Stimulated activated CD8-positive, alpha-beta memory T cell treated with anti-CD3 and anti-CD28 coated beads, Interleukin-7, amount 100 ng/mL, for 1 hour (primary cell): ENCODE data around the gene BICDL2.

Experiments used
- DNase-seq, 2 donors: peaks; one replicate each; pipeline ENCODE4 v3.0.0-alpha.2; 2020; ENCODE audit warnings: low read depth in 2 of 2

BICDL2 gene

DNA sequence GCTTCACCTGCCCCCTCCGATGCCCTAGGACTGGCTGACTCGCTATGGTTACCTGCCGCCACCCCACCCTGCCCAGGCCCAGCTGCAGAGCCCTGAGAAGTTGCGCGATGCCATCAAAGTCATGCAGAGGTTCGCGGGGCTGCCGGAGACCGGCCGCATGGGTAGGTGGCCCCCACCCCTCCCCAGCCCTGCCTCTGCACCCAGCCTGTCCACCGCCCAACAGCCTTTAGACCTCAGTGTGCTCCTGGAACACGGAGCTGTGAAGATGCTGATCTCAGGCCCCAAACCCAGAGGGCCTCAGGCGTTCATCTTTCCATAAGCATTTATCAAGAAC is 10.6 kb upstream of the BICDL2 start:
- no peak for DNase-seq

DNA sequence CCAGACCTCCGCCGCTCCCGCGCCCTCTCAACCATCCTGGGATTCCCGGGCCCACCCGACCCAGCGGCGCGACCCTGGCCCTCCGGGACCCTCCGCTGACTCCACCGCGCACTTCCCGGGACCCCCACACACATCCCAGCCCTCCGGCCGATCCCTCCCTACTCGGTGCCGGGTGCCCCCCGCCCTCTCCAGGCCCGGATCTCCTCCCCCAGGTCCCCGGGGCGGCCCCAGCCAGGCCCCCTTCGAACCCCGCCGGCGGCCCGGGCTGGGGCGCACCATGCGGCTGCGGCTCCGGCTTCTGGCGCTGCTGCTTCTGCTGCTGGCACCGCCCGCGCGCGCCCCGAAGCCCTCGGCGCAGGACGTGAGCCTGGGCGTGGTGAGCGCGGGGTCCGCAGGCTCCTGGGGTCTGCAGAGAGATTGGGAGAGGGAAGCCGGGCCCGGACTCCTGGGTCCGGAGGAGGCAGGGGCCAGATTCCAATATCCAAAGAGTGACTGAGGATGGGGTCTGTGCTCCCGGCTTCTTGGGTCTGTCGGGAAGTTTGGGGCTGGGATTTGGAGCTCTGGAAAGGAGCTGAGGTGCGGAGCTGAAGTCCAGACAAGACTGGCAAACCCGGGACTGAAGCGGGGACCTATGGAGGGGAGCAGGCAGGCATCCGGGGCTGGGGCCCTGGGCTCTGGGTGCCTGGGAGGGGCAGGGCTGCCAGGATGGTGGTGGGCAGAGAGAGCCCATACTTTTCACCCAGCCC is 10.1 kb upstream of the BICDL2 start:
- no peak for DNase-seq

DNA sequence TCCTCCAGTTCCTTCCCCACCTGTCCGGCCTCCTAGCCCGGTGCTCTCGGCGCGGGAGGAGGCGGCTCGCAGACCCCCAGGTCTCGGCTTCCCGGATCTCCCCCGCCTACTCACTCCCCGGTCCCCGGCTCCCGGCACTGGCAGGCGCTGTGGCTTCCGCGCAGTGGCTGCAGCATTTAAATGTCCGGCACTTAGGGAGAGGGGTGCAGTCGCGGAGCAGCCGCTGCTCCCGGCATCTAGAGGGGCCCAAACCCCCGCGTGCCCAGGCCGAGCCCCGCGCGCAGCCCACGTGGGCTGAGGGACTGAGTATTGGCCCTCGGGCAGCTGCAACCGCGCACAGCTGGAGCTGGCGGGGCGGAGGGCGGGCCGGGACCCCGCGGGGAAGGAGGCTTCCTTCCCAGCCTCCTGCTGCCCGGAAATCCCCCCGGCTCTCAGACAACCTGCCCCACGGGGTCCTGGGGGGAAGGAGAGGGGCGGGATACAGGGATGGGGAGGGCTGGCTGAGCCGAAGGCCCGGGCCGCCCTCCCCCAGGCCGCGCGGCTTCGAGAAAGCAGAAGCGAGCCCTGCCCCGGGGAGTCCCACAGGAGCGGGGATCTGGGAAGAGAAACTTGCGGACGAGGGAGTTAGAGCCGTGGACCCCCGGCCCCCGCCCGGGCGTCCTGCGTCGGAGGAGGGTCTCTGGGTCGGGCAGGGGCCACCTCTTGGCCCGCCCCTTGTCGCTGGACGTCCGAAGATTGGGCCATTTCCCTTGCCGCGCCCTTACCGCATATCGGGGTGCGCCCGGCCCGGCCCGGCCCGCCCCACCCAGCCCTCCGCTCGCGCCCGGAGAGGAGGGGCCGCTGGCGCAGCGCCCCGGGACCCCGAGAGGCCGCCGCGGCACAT is 9.3 kb upstream of the BICDL2 start, which contains the start of gene MMP25:
TSS of gene MMP25 (plus strand) at position 804 of the 883 bp plus-strand sequence. CDS start 357 bp downstream, outside the sequence.
- no peak for DNase-seq

DNA sequence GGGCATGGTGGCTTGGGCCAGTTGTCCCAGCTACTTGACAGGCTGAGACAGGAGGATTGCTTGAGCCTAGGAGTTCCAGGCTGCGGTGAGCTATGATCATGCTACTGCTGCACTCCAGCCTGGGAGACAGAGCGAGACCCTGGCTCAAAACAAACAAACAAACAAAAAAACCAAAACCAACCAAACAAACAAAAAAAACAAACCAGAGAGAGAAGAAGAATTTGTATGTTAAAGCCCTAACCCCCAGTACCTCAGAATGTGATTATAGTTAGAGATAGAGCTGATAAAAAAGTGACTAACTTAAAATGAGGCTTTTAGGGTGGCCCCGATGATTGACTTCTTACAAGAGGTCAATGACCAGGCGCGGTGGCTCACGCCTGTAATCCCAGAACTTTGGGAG is 8.0 kb upstream of the BICDL2 start:
- no peak for DNase-seq

DNA sequence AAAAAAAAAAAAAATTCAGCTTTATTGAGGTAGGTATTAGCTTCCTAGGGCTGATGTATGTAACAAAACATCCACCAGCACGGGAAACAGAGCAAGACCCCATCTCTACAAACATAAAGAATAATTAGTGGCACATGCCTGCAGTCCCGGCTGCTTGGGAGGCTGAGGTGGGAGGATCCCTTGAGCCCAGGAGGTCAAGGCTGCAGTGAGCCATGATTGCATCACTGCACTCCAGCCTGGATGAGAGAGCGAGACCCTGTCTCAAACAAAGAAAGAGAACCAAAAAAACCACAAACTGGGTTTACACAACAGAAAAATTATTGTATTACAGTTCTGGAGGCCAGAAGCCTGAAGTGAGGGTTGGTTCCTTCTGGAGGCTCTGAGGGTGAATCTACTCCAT is 5.6 kb upstream of the BICDL2 start:
- no peak for DNase-seq

DNA sequence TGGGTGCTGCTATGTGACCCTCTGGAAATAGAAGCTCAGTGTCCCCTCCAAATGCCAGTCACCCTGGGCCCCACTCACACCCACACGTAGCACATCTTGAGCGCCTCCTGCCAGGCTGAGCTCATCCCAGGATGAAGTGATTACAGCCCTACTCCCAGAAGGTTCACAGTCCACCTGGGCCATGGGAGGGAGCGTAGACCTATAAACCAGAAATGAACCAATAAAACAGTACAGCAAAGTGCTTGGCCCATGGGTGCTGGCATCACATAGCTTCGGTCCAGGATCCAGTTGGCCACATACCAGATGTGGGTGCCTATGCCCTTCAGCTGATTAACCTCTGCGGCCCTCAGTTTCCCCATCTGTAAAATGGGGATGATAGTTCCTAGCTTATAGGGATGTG is 2.2 kb upstream of the BICDL2 start:
- no peak for DNase-seq

DNA sequence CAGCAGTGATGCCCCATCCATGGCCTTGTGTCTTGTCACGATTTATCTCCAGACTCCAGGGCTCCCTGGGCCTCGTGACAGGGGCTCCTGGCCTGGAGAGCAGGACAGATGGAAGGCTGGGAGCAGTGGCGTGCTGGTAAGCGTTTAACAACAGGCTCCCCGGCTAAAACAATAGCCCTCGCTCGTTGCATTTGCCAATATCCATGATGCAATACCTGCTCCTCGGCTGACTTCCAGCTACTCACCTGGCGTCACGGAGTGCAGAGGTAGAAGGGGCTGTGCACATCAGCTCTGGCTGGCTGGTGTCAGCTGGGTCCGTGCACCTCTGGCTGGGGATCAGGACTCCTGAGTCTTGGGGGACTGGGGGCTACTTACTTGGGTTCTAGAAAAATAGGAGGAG is 1.5 kb upstream of the BICDL2 start:
- DNase-seq = no peak

DNA sequence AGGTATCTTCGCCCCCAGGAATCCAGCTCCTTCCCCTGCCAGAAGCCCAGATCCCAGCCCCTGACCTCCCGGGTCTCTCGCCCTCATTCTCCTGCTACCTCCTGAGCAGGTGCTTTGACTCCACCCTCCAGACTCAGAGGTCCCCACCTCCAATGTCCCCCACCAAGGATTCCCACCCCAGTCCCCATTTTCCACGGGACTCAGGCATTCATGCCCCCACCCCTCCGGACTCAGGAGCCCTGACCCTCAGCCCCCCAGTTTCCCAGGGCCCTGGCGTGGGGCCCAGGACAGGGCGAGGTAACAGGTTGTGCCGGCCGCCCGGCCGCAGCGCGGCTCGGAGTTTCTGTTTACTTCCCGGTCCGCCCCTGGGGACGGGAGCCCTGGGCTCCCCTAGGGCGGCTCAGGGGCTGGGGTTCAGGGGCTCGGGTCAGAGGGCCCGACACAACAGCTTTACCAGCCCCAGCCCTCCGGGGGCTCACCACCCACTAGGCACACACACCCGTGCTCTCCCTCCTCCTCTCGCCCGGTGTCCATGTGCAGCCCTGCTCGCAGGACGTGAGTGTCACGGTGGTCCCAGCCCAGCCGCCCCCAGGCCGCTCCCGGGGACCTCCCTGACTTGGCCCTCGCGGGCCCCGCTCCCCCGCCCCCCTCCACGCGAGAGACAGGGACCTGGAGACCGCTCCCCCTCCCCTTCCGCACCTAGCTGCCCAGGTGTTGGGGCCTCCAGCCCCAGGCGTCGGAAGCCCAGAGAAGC is 595 bp downstream of the BICDL2 start:
- no peak for DNase-seq

DNA sequence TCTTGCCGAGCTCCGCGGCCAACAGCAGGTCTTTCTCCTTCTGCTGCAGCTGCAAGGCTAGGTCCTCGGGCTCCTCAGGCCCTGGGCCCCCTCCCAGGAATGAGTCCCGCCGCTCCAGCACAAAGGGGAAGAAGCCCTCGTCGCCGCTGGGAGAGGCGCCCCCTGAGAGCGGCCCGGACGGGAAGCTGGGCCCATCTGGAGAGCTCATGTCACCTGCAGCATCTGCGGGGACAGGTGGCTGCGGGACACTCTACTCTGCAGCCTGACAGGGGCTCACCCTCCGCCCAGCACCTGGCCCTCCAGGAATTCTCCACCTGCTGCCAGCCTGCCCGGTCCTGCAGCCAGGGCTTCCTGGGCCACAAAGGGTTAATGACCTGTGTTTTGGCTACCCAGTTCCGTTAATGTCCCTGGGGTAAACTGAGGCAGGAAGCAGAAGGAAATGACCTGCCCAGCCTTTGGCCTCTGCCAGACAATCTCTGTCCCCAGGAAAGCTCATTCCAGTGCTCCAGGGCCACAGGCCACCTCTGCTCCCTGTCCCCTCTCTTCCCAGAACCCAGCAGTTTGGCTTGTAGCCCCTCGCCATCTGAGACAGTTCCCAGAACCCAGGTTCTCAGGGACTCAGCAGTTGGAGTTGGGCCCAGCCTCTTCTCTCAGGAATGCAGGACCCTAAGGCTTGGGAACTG is 1.3 kb downstream of the BICDL2 start:
- DNase-seq = no peak

DNA sequence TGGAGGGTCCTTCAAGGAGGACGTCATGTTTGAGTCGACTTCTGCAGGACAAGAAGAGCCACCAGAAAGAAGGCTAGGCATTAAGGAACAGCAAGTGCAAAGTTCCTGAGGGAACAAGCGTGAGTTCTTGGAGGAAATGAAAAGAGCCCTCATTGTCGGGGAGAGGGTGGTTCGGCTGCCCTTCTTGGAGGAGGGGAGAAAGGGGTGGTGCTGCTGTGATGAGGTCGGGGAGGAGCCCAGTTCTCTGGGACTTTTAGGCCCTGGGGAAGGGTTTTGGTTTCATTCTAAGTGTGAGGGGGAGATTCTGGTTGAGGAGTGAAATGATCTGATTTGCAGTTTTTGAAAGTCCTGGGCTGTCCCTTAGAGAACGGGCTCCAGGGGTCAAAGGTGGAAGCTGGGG is 4.1 kb downstream of the BICDL2 start:
- DNase-seq = no peak

DNA sequence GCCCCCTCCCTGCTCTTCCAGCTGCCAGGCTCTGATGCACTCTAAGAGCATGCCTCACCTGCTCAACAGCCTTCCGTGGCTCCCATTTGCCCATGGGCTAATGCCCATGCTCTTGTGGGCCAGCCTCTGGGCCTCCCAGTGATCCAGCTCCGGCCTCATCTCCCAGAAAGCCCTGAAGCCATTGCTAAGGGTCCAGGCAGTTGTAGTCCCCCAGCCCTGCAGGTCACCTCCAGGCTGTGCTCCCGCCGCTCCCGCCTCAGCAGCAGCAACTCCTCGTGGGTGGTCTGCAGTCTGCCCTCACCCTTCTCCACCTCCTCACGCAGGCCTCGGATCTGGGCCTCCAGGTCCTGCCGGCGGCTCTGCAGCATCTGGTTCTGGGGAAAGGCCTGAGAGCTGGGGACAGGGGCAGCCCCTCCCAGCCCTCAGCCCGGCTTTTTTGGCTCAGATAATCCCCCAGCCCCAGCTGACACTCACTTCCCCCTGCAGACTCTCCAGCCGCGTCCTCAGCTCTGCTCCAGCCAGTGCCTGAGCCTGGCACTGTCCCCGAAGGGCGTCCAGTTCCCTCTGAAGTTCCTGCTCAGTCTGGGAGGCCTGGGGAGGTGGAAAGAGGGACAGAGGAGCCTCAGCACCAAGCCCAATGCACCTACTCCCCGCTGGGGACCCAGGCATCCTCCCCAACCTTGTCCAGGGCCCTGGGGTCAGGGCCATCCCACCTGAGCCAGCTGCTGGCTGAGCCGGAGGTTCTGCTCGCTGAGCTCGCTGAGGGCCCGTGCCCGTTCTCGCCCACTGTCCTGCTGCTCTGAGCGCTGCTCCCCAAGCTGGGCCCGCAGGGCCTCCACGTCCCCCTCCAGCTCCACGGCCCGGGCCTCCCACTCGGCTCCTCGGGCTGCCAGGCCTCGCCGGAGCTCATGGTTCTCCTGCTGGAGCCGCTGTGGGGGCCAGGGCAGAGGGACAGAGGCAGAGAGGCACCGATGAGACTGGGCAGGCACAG is 6.2 kb downstream of the BICDL2 start:
- DNase-seq = no peak

DNA sequence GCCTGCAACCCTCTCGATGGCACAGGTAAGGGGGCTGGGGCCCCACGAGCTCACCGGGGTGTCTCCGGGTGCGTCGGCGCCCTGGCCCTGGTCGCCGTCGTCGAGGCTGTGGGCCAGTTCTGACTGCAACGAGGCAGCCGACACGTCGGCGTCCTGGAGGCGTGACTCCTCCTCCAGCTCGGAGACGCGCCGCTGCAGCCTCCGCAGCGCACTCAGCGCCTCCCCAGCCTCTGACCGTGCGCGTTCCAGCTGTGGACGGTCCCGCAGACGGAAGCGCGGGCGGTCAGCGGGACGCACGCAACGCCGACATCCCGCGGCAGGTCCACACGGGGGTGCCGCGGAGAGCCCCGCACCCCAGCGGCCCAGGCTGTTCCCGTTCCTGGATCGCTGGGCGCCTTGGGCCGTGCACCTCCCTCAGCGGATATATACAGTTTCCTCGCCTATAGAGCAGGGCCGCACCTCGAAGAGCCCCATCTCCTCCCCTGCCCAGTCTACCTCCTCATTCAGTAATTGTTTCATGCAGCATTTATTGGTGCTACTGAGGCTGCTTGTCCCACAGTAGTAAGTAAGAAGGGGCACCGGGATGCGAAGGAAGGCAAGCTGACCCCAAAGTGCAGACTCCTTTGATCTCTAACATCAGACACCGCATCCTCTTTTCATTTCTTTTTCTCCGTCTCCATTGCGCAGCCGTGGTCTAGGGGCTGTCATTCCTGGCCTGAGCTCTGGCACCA is 7.1 kb downstream of the BICDL2 start:
- no peak for DNase-seq

DNA sequence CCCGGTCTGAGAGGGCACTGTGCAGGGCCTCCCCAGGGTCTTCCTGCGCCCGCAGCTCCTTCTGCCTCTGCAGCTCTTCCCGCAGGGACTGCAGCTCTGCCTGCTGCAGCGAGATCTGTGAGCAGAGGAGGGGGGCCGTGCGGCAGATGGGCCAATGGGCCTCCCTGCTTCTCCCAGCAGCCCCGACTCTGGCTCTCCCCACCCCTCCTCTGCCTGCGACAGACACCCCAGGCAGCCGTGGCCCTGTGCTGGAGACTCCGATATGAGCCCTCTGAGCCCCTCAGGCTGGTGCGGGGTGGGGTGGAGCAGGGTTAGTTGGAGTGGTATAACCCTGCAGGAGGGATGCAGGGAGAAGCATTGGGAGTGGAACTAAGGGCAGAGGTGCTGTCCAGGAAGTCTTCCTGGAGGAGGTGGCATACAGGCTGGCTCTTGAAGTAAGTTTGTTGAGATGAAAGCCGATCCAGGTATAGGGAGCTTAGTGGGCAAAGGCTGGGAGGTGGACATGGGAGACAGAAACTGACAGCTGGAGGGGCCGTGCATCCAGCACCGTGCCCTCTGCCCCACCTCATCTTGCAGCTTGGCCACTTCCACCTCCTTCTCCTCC is 7.9 kb downstream of the BICDL2 start:
- DNase-seq = no peak

DNA sequence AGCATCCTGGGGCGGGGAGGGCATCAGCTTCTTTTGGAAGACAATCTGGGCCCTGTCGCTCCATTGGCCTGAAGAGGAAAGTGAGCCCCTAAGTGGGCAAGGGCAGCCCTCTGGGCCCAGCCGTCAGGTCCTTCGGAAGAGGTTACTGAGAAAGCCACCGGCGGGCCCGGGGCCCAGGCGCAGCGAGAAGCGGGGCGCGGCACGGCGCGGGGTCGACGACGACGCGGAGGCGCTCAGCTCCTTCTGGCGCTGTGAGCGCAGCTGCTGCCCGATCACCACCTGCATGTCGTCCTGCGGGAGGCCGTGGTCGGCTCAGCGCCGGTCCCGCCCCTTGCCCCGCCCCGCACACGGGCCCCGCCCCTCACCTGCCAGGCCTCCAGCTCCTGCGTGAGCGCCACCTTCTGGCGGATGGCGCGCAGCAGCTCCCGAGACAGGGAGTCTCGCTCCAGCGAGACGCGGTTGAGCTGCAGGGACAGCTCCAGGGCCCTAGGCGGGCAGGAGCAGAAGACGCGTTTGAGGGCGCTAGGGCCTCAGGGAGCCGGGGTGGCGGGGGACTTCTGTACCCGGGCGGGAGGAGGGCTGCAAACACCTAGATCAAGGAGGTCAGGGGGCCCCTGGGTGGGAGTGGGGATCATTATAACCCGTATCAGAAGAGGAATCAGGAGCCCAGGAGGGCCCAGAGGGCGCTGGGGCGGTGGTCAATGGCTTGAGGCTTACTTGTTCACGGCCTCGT is 8.6 kb downstream of the BICDL2 start:
- peak; percentile 73 to 78 for DNase-seq

DNA sequence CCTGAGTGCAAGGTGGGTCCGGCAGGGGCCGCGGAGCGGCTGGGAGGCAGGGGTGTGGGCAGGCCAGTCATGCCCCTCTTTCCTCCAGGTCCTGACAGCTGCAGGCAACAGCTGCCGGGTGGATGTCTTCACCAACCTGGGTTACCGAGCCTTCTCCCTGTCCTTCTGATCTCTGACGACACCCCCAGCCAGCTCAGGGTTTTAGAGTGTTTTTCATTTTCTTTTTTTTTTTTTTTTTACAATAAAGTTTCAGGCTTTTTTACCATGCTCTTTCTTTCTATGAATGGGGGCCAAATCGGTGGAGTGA is 9.3 kb downstream of the BICDL2 start:
- DNase-seq = no peak

DNA sequence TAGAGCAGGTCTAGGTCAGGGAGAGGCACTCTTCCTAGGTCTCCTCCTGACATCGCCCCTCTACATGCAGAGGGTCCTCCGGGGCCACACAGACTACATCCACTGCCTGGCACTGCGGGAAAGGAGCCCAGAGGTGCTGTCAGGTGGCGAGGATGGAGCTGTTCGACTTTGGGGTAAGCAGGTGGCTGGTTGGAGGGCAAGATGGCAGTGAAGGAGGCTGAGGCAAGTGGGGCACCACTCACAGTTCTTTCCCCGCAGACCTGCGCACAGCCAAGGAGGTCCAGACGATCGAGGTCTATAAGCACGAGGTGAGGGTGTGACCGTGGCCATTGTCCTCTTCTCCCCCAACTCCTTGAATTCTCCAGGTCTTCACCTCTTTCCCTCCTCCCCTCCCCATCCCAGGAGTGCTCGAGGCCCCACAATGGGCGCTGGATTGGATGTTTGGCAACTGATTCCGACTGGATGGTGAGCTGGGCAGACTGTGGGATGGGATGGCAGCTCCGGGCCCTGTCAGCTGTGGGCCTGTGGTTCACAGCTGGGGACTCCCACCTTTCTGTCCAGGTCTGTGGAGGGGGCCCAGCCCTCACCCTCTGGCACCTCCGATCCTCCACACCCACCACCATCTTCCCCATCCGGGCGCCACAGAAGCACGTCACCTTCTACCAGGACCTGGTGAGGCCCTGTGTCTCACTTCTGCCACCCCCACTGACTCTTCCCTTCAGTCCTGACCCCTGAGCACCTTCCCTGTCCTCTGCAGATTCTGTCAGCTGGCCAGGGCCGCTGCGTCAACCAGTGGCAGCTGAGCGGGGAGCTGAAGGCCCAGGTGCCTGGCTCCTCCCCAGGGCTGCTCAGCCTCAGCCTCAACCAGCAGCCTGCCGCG is 9.9 kb downstream of the BICDL2 start:
- DNase-seq = no peak

DNA sequence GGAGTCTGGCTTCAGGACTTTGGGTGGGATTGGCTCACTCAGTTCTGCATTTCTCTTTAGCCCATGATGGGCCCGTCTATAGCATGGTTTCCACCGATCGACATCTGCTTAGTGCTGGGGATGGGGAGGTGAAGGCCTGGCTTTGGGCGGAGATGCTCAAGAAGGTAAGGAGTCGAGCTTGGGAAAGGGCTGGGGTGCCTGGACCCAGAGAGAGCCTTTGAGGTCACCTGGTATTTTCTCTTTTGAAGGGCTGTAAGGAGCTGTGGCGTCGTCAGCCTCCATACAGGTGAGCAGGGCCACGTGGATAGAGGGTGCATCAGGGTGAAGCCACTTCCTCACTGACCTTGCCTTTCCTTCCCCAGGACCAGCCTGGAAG is 10.8 kb downstream of the BICDL2 start:
- DNase-seq = no peak
